Neural cell (in vitro differentiated cells): ENCODE measurements around the gene PERM1. TPM values are rescaled to one million over a fixed set of nuclear protein-coding genes. Genes with fewer than 3 reads are reported as not detected.

Source experiments
- H2AFZ ChIP-seq: fragments of 200-600, 300-800 bp; sonication (generic), shearing (Covaris generic); 2 replicates; pipeline ENCODE4 v1.6.0; 2014; ENCODE audit warnings: low read depth, mild to moderate bottlenecking, antibody characterized with exemption, low read length, moderate library complexity
- H3F3A ChIP-seq: fragments of 200-600 bp; shearing (Covaris generic); 2 replicates; pipeline ENCODE4 v1.6.1; 2016; ENCODE audit warnings: mild to moderate bottlenecking, moderate library complexity, mixed read lengths, antibody characterized with exemption, low read length; ENCODE audit not compliant: insufficient read depth, poor library complexity, severe bottlenecking
- H3K27ac ChIP-seq: fragments of 200-600, 300-800 bp; sonication (generic), shearing (Covaris generic); 2 replicates; pipeline ENCODE4 v1.5.1; 2014; ENCODE audit warnings: mild to moderate bottlenecking, low read length, moderate library complexity
- H3K27me3 ChIP-seq: fragments of 300-800, 200-600 bp; sonication (generic), shearing (Covaris generic); 2 replicates; pipeline ENCODE4 v1.6.0; 2014; ENCODE audit warnings: mild to moderate bottlenecking, low read depth, low read length, moderate library complexity; ENCODE audit not compliant: insufficient read depth
- H3K36me3 ChIP-seq: fragments of 300-800, 200-600 bp; sonication (generic), shearing (Covaris generic); 2 replicates; pipeline ENCODE4 v1.5.1; 2014; ENCODE audit warnings: mild to moderate bottlenecking, antibody characterized with exemption, low read length, moderate library complexity; ENCODE audit not compliant: insufficient read depth
- H3K4me2 ChIP-seq: fragments of 300-800, 200-600 bp; sonication (generic), shearing (Covaris generic); 2 replicates; pipeline ENCODE4 v1.6.0; 2014; ENCODE audit warnings: mild to moderate bottlenecking, low read length
- H3K4me3 ChIP-seq: fragments of 300-800, 200-600 bp; sonication (generic), shearing (Covaris generic); 2 replicates; pipeline ENCODE4 v1.5.1; 2014; ENCODE audit warnings: mild to moderate bottlenecking, low read length, moderate library complexity
- H3K79me2 ChIP-seq: fragments of 200-600 bp; shearing (Covaris generic); replicated peaks from 2 replicates; pipeline ENCODE4 v1.6.0; 2014; ENCODE audit warnings: mild to moderate bottlenecking, low read length, moderate library complexity; ENCODE audit not compliant: insufficient read depth
- H3K9ac ChIP-seq: fragments of 300-800, 200-600 bp; sonication (generic), shearing (Covaris generic); 2 replicates; pipeline ENCODE4 v1.6.1; 2016; ENCODE audit warnings: mild to moderate bottlenecking, low read length, mixed read lengths
- H3K9me2 ChIP-seq: fragments of 200-600 bp; shearing (Covaris generic); 2 replicates; pipeline ENCODE4 v1.6.1; 2016; ENCODE audit warnings: mild to moderate bottlenecking, low read length, mixed read lengths; ENCODE audit not compliant: insufficient read depth
- H3K9me3 ChIP-seq: fragments of 200-600, 300-800 bp; sonication (generic), shearing (Covaris generic); 2 replicates; pipeline ENCODE4 v1.6.1; 2016; ENCODE audit warnings: mild to moderate bottlenecking, mixed run types, low read length, moderate library complexity, mixed read lengths
- H4K20me1 ChIP-seq: fragments of 200-600 bp; shearing (Covaris generic); 2 replicates; pipeline ENCODE4 v1.6.1; 2016; ENCODE audit warnings: mild to moderate bottlenecking, mixed run types; ENCODE audit not compliant: insufficient read depth
- CTCF ChIP-seq: fragments of 450-650 bp; IDR thresholded peaks from 2 replicates; pipeline ENCODE4 v1.5.1; 2014; ENCODE audit warnings: antibody characterized with exemption, mild to moderate bottlenecking, moderate library complexity; ENCODE audit not compliant: poor library complexity, severe bottlenecking
- EP300 ChIP-seq: fragments of 450-650 bp; conservative IDR thresholded peaks from 2 replicates; pipeline ENCODE4 v1.6.1; 2014; ENCODE audit warnings: antibody characterized with exemption, mild to moderate bottlenecking, moderate library complexity; ENCODE audit not compliant: poor library complexity, severe bottlenecking
- EZH2 ChIP-seq: fragments of 200-600, 300-800 bp; shearing (Covaris generic), sonication (generic); IDR thresholded peaks from 2 replicates; pipeline ENCODE4 v1.6.1; 2014; ENCODE audit warnings: antibody characterized with exemption, low read length, borderline replicate concordance, mild to moderate bottlenecking; ENCODE audit not compliant: insufficient read depth, poor library complexity, severe bottlenecking
- MXI1 ChIP-seq: fragments of 450-650 bp; conservative IDR thresholded peaks from 2 replicates; pipeline ENCODE4 v1.6.1; 2014; ENCODE audit warnings: antibody characterized with exemption, mild to moderate bottlenecking; ENCODE audit not compliant: poor library complexity, severe bottlenecking
- POLR2AphosphoS5 ChIP-seq: IDR thresholded peaks from 2 replicates; pipeline ENCODE4 v1.6.1; 2012
- RAD21 ChIP-seq: fragments of 450-650 bp; conservative IDR thresholded peaks from 2 replicates; pipeline ENCODE4 v1.6.1; 2014; ENCODE audit warnings: antibody characterized with exemption, mild to moderate bottlenecking, moderate library complexity
- REST ChIP-seq: IDR thresholded peaks from 2 replicates; pipeline ENCODE4 v1.6.1; 2012; ENCODE audit warnings: borderline replicate concordance
- SMC3 ChIP-seq: fragments of 450-650 bp; conservative IDR thresholded peaks from 2 replicates; pipeline ENCODE4 v1.6.1; 2014; ENCODE audit warnings: antibody characterized with exemption, mild to moderate bottlenecking, moderate library complexity; ENCODE audit not compliant: poor library complexity
- TAF1 ChIP-seq: IDR thresholded peaks from 2 replicates; pipeline ENCODE4 v1.6.1; 2012; ENCODE audit warnings: low read depth
- polyA plus RNA-seq: library from polyadenylated mRNA; depleted of rRNA; stranded (reverse); fragments of >200 nt; gene quantifications from 2 replicates; pipeline ENCODE4 v1.2.3, GENCODE V29; 2014

The PERM1 gene
- polyA plus RNA-seq, 1 donor from 2014 or later: not detected

GRCh38 chr1:1026599-1027413 lies 44.9 kb upstream of the PERM1 start:
- Histone ChIP-seq H4K20me1 (no peaks in the 10 kb centered on the region), H3K27ac (no peak overlapping the region)

GRCh38 chr1:1025730-1026129 lies 43.8 kb upstream of the PERM1 start:
- Histone ChIP-seq H2AFZ (no peak overlapping the region), H3K9me3 (no peaks in the 10 kb centered on the region), H3K36me3 (no peaks in the 10 kb centered on the region), H3K4me2 (no peak overlapping the region), H3K9ac (no peak overlapping the region), H3K9me2 (no peaks in the 10 kb centered on the region), H3K27me3 (no peaks in the 10 kb centered on the region), H3K4me3 (no peak overlapping the region), H3K27ac (no peak overlapping the region), H4K20me1 (no peaks in the 10 kb centered on the region), H3F3A (no peaks in the 10 kb centered on the region), H3K79me2 (peaks cover 4% of the 10 kb centered on the region)
- TF ChIP-seq SMC3 (no peak), RAD21 (no peak), EP300 (no peak), CTCF (no peak), POLR2AphosphoS5 (no peak)

More at GRCh38 chr1:1026599-1027413, 44.9 kb upstream of the PERM1 start:
- Histone ChIP-seq H3K27me3 (no peaks in the 10 kb centered on the region), H3K79me2 (no peaks in the 10 kb centered on the region), H3K9me3 (no peaks in the 10 kb centered on the region), H3K4me3 (no peak overlapping the region), H2AFZ (no peak overlapping the region), H3K4me2 (no peak overlapping the region), H3F3A (no peaks in the 10 kb centered on the region), H3K36me3 (no peaks in the 10 kb centered on the region), H3K9me2 (no peaks in the 10 kb centered on the region), H3K9ac (peak overlapping the region; percentile 23)
- TF ChIP-seq SMC3: no peak
- no peak for TF ChIP-seq CTCF
- no peak for TF ChIP-seq EP300
- no peak for TF ChIP-seq REST
- no peak for TF ChIP-seq POLR2AphosphoS5
- no peak for TF ChIP-seq MXI1
- no peak for TF ChIP-seq RAD21
- TF ChIP-seq TAF1: no peak
- TF ChIP-seq EZH2: no peak
